DMS79 treated with DMSO at 0.1 percent for 48 hours (cell line): ENCODE measurements around the gene RSPO4.

Source experiments
- DNase-seq: peaks from one replicate; lab custom pipeline; 2025; lab: John Stamatoyannopoulos, UW

The RSPO4 gene

DNA sequence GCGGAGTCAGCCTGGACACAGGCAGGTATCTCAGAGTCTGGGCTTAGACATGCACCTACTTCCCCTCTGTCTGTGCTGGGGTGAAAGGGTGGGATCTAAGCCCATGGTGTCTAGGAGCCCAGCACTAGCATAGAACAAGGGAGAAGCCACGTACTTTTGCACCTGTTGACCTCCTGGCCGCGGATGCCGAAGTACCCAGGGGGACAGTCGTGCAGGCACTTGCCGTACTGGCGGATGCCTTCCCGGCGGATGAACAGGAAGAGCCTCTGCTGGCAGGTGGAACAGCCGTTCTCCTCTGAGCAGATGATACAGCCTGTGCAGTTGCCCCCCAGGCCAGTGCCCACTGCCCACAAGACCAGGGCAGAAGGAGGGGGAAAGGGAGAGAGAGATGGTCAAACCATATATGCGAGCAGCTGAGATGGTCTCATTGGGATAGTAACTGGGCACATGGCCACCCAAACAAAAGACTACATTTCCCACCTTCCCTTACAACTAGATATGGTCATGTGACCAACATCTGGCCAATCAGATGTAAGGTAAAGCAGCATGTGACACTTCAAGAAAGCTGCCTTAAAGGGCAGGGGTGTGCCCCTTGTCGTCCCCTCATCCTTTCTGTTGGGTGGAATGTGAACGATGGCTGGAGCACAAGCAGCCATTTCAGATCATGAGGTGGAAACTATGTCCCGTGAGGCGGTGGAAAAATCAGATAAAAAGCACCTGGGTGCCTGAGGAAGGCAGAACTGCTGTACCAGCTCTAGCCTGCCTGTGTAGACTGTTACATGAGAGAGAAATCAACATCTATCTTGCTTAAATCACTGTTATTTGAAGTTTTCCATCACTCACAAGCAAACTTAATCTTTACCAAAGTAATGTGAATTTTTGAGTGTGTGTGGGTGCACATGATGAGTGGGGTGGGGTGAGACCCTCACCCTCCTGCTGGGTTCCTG, 34.0 kb downstream of the RSPO4 start:
- DNase-seq, result no peak

DNA sequence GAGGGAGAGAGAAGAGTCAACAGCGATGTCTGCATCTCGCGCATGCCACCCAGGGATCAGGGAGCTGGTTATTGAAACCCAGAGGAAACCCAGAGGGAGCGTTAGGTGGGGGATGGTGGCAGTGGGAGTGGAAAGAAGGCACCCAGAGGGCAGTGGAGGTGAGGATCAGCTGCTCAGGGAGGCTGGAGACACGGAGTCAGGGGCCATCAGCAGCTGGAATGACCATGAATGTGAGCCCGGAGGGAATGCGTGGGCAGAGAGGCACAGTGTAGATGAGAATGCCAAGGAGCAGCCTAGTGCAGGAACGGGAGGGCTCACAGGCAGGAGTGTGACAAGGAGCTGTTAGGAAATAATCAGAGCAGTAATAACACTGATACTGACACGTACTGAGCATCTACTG, 36.2 kb downstream of the RSPO4 start:
- no peak for DNase-seq

DNA sequence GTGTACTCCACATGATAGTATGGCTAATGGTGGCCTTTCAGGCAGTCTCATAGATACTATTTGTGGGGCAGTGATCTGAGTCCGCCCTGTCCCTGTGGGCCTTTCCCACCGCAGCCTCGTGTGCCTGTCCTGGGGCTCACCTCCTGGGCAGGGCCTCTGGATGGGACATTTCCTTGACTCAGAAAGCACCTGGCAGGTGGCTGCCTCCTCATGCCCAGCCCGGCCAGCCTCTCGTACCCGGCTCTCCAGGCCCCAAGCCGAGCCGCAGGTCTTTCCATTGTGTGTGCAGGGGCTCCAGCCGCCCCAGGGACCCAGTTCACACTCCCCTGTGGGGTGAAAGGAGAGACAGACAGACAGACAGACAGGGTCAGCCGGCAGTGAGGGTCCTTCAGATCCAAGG, 38.3 kb downstream of the RSPO4 start:
- no peak for DNase-seq

DNA sequence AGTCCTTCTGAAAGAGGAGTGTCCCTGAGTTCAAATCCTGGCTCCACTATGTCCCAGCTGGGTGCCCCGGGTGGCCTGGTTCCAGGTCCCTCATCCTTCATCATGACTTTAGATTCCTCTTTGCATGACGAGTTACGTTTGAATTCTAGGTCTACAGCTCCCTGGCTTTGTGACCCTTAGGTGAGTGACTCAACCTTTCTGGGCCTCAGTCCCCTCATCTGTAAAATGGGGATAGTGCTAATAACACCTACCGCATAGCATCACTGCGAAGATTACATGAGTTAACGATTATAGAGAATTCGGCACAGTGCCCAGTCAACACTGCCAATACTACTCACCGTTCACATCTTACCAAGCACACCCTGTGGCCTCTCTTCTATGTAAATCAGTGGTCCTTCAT, 39.4 kb downstream of the RSPO4 start:
- DNase-seq, result no peak

DNA sequence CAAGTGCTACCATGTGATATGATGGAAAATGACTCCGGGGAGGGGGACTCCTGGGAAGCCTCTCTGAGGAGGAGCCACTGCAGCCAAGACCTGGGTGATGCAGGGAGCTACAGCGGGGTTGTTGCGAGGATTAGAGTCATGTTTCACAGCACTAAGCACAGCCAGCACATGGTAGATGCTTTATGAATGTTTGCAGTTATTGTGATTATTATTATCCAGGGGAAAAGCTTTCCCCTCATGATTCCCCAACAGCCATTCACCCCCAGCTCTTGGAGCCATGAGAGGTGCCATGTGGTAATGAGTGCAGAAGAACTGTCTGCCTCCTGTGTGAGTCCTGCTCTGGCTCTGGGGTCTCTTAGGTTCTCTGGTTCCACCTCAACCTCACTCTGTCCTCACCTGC, 39.9 kb downstream of the RSPO4 start:
- no peak for DNase-seq

DNA sequence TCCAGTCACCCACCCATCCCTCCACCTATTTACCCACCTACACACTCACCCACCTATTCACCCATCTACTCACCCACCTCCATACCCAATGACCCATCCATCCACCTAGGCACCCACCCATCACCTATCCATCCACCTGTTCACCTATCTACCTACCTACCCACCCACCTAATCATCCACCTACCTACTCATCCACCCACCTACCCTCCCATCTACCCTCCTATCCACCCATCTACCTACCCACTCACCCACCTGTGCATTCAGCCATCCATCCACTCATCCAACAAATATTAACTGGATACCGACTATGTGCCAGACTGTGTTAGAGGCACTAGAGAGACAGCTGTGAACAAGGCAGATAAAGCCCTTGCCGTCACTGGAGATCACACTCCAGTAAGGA, 40.3 kb downstream of the RSPO4 start:
- DNase-seq, result no peak

DNA sequence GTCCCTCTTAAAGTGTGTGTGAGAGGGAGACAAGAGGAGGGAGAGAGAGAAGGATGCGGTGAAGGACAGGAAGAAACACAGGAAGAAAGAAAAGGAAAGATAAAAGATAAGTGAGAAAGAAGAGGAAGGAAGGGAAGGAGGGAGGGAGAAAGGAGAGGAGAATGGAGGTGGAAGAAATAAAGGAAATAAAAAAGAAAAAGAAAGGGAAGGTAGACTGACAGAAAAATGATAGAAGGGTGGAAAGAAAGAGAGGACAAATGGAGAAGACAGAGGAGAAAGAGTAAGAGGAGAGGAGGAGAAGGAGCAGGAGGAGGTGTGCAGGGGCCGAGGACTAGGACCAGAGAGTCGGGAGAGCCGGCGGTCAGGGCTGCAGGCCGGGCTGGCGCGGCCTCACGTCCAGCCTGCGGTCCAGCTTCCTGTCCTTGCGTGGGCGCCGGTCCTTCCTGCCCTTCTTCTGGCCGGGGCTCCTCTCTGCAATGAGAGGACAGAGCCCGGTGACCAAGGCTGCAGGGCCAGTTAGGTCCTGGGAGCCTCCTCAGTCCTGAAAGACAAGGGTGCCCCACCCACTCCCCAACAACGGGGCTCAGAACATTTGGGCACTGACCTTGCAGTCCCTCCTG, 42.0 kb downstream of the RSPO4 start:
- DNase-seq, result no peak

DNA sequence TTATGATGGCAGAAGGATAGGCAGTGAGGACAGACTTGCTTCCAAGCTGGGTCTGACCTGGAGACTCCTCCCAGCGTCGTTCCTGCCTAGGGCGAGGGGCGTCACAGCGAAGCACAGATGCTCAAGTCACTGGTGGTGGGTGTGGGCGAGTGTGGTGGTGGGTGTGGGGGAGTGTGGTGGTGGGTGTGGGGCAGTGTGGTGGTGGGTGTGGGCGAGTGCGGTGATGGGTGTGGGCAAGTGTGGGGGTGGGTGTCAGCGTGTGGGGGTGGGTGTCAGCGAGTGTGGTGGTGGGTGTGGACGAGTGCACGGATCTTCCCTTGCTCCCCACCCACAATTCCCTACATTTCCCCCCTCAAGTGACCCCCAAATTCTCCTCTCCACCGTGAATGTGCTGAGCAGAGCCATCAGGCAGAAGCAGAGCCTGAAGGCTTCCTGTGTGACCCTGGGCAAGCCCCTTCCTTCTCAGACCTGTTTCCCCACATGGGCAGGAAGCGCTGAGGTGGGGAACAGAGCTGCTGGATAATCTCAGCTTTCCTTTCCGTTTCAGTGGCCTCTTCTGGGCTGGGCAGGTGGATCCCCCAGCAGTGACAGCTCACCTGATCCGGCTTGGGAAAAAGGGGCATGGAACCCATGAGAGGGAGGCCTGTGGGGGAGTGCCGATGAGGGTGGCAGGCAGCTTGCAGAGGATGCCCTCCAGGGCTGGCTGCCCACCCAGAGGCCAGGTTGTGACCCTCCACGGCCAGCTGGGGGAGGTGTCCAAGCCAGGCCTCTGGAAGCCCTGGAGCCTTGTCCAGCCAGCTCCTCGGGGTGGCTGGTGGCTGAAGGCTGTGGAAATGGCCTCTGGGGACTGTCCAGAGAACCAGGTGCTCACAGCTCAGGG, 42.9 kb downstream of the RSPO4 start:
- DNase-seq, result no peak

DNA sequence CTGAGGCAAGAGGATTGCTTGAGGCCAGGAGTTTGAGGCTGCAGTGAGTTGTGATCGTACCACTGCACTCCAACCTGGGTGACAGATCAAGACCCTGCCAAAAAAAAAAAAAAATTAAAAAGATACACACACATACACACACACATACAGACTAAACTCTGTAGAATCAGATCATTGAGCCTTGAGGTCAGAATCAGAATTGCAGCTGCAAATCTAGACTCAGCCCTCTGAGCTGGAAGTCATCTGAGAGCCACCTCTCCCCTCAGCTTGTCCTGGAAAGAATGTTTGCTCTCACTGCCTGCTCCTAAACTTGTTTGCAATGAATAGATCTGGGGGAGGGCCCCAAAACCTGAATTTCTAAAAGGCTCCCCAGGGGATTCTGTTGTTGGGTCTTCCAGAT, 44.6 kb downstream of the RSPO4 start:
- no peak for DNase-seq

DNA sequence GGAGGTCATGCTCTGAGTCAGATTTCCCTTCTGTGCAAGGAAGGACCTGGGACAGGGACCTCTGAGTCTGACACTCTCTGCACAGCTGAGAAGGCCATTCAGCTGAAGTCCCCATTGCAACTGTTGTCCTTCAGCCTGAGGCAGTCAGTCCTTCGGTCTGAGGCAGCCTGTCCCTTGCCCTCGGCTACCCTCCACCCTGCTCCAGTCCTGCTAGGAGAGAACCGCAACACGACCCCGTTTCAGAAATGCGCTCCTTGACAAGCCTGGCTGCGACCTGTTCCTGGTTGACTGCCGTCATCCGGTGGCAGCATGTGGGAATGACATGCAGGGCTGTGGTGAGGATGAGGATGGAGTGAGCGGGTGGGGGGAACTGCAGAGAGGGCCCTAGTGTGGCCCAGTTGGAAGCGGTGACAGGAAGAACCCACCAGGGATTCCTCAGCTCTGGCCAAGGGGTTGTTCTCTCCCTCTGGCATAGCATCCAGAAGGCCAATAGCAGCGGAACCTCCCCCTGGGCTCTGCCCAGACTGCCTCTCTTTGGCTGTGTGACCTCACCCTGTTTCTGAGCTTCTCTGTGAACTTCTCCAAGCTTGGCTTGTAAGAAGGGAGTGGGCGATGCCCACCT, 45.7 kb downstream of the RSPO4 start:
- peak; percentile 50 for DNase-seq

DNA sequence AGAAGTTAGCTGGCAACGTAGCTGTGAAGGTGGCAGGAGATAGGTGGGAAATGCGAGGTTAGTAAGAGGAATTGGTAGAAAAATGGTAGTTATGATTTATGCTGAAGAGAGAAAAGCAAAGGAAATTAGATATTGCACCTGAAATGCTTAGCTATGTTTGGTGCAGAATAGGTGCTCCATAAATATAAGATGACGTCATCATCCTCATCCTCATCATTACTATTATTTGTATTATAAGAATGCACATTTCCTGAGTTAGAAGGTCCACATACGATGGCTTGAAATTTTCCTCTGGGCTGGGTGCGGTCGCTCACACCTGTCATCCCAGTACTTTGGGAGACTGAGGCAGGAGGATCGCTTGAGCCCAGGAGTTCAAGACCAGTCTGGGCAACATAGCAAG, 46.5 kb downstream of the RSPO4 start:
- DNase-seq, result no peak

DNA sequence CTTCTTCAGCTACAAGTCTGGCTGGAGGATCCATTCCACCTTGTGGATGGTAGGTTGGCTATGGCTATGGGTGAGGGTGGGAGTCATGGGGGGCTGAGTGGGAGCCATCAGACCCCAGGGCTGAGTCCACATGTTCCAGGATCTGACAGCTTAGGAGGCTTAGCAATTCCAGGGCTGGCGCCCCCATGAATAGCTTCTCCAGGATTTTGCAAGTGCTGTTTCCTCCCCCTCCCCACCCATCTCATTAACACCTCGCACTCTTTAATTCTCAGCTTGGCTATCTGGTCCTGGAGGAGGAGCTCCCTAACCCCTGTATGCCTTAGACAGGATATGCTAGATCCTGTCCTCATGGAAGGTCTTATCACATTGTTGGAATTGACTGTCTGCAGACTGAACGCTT, 47.0 kb downstream of the RSPO4 start:
- no peak for DNase-seq

DNA sequence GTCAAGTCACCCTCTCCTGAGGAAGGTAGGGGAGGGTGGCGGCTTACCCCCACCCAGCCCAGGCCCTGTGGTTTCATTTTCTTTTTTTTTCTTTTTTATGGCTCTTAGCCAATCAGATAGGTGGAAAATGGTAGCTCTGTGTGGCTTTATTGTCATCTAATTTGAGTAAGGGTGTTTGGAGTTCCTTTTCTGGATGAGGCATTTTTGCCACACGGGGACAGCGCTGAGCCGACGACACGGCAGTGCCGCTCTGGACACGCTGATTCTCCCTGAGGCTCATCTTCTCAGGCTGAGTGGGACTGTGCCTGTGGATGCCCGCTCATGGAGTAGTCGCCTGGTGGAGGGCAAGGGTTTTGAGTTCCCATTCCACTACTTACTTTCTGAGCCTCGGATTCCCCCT, 48.4 kb downstream of the RSPO4 start:
- no peak for DNase-seq

DNA sequence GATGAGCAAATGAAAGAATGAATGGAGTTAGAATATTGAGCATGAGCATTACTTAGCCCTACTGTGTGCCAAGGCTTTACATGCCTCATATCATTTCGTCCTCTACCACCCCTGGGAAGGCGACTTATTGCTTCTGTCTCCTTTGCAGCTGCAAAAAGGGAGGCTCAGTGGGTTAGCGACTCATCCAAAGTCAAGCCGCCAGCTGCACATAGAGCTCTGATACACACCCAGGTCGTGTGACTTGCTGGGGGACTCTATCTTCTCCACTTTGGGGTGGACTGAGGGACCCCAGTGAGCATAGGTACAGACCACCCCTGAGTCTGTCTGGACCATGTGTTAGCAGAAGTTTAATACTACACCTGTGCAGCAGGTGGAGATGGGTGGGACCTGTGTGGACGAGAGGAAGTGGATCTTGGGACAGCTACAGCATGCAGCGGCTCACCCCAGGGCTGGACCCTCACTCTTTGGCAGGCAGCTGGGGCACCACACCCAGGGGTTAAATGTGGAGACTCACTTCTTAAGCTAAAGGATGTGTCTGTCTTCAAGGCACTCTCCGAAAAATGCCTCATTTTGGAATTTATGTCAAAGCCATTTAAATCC, 49.8 kb downstream of the RSPO4 start:
- DNase-seq, result no peak

DNA sequence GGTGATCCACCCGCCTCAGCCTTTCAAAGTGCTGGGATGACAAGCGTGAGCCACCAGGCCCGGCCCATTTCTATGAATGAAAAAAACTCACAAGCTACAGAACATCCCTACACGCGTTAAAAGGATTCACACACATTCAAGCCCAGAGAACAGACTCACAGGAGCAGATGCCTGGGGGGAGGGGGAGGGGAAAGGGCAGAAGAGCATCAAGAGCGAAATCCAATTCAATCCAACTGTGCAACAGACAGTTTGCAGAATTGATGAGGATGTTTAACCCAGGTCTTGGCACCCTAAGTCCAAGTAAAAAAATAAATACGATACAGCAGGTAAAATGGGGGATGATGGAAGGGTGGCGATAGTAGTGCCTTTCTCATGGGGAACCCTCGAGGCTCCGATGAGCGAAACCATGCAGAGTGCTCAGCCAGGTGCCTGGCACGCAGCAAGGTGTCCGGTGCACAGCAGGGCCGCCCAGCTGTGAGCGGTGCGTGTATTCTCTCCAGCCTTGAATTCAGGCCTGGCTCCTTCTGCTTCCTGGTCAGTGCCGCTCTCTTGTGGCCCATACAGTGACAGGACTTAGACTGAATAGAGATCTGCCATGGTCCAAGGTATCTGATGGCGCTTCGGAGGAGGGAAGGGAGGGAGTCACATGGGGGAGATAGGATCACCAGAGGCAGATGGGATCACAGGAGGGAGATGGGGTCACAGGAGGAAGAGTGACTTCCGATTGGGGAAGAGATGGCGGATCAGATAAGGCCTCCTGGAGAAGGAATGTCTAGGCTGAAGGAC, 50.5 kb downstream of the RSPO4 start:
- no peak for DNase-seq

DNA sequence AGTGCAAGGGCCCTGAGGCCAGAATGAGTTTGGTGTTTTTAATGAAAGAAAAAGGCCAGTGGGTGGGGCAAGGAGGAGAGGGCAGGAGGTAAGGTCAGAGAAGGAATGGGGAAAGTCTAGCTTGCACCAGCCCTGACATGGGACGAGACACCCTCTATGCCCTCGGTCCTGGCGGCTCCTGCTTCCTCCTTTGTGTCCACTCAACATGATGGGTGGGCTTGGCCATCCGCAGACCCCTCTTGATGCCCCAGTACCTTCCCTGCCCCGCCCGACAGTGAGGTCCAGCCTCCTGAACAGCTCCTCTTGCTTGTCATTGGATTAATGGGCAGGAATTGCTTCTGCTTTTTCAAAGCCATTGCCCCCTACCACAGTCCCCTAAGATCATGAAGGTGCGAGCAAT, 52.4 kb downstream of the RSPO4 start:
- DNase-seq, result no peak

DNA sequence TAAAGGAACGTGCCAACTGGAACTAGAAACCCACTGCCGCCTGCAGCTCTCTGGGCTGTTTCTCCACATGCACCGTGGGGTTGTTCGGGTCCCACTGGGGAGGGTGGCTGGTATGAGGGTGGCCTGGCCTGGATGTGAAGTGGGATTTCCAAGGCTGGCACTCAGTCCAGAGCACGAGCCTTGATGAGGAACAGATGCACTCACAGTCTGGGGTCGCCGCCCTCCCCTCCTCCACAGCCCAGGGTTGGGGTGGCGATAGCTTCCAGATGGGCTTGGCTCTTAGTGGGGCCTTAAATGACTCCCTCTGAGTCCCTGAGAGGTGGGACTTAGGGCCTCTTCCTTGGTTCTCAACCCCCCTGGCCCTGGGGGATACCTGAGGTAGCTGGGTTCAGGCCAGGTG, 55.3 kb downstream of the RSPO4 start:
- no peak for DNase-seq

DNA sequence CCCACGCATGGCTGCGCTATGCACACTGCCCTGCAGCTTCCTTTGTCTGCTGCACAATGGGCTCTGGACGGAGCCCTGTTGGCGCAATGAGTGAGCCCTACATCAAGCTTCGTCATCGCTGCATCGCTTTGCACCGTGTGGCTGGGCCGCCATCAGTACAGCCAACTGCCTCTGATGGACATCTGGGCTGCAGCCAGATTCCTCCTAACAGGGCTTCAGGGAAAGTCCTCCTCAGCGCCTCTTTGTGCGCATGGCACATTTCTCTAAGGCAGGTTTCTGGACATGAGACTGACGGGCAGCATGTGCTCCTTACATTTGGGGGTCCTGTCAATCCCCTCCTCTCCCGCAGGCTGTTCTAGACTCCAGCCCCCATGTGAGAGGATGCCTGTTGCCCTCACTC, 56.3 kb downstream of the RSPO4 start:
- no peak for DNase-seq

DNA sequence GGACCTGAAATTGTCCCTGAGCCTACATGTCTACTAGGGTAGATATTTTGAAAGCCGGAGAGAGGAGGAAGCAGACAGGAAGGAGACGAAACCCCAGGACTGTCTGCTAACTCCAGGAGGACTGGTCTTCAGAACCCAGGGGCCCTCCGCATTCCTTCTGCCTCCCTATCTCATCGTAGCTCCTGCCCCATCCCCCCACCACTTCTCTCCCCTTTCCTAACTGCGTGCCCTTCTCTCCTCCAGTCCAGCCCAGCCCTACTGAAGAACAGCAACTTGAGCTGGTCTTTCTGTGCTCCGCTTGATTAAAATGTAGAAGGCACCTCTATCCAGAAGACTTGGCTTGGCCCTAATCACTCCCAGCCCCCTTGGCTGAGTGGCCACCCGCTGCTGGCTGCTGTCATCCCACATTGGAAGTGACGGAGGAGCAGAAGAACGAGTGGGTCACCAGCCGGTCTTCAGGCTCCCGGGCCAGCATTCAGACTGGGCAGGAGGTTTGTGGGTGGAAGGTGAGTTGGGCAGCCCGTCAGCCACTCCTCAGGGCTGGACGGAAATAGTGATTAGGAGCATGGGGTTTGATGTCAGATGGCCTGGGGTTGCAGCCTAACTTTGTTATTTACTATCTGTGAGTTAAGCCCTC, 57.2 kb downstream of the RSPO4 start:
- no peak for DNase-seq

DNA sequence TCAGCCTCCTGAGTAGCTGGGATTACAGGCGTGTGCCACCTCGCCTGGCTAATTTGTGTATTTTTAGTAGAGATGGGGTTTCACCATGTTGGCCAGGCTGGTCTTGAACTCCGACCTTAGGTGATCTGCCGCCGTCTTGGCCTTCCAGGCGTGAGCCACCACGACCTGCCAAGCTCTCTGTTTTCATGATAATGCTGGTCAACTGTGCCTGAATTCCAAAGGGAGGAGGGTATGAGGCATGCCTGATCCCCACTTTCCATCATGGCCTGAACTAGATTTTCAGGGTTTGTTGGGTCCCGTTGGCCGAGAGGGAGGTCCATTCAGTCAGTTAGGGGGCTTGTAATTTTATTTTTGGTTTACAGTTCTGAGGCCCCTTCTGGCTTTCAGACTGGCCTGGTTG, 58.0 kb downstream of the RSPO4 start:
- no peak for DNase-seq

DNA sequence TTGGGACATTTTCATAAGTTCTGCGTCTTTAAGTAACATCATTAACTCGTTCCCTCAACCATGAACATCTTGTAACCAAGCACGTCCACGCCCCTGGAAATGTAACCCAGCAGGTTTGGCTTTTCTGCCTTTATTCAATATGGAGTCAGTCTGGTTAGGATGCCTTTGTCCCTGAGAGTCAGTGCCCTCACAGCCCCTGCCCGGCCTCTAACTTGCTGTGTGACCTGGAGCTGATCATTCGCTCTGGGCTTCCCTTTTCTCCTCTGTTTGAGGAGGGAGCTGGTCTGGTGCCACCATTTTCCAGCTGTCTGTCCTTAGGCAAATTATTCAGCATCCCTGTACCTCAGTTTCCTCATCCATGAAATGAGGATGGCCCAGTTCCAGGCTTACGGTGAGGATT, 59.5 kb downstream of the RSPO4 start:
- DNase-seq, result no peak
